COLO668 (cell line): Measurements from ENCODE around the gene ARHGAP9.
"Not testable (repeated sequence)": the region's sequence is repeated elsewhere in the genome, so short reads cannot be mapped to it uniquely, and the experiment has no call there.

Experiments
- DNase-seq: peaks from one replicate; lab custom pipeline; 2025; ENCODE audit not compliant: unreplicated experiment; lab: John Stamatoyannopoulos, UW

The ARHGAP9 gene

GRCh38 chr12:57441393-57441792 is 38.3 kb downstream of the ARHGAP9 start:
- not testable (repeated sequence) for DNase-seq

GRCh38 chr12:57439762-57440266 is 39.9 kb downstream of the ARHGAP9 start:
- no peak for DNase-seq

DNA sequence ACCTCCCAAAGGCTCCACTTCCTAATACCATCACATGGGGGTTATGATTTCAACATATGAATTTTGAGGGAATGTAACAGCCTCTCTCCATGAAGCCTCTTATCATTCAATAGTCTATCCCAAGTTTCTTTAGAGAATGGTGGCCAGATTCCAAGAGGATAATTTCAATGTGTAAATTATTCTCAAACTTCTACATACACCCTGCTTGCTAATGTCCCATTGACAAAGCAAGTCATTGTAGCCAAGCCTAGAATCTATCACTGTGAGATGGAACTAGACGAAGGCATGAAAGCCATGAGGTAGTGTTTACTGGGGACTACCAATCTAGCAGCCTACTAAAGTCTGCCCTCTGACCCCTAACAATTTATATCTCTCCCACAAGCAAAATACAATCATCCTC is 41.3 kb downstream of the ARHGAP9 start:
- no peak for DNase-seq

DNA sequence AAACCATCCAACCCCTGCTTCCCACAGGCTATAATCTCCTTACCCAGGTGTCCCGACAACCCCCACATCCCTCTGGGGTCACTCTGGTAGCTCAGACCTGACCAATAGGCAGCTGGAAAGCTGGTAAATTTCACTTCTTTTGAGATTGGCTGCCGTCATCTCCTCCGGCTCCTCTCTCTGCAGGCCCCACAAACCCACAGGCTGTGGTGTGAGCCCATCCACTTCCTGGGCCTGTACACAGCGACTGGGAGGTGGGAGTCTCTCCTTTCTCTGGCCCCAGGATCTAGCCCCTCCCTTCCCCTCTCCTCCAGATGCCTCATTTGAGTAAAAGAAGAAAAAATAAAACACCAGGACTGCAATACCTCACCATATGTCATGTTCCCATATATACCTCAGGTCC is 44.4 kb downstream of the ARHGAP9 start:
- no peak for DNase-seq

DNA sequence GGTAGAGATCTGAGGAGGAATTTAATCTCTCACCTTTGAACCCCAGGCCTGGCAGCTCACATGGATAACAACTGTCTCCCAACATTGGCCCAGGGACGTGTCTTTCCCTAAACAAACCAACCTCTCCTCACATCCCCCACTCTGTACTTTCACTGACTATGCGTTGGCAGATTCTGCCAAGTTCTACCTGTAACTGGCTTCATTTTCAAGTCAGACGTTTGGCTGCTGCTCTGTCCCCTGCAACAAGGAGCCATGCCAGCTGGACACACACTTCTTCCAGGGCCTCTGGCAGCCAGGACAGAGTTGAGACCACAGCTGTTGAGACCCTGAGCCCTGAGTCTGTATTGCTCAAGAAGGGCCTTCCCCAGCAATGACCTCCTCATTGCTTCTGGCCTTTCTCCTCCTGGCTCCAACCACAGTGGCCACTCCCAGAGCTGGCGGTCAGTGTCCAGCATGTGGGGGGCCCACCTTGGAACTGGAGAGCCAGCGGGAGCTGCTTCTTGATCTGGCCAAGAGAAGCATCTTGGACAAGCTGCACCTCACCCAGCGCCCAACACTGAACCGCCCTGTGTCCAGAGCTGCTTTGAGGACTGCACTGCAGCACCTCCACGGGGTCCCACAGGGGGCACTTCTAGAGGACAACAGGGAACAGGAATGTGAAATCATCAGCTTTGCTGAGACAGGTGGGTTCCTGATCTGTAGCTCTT is 45.0 kb downstream of the ARHGAP9 start, which contains the start of gene INHBC:
INHBC (plus strand) TSS at position 268 of the 707 bp plus-strand sequence; CDS start at position 371, 103 bp downstream.
- no peak for DNase-seq

DNA sequence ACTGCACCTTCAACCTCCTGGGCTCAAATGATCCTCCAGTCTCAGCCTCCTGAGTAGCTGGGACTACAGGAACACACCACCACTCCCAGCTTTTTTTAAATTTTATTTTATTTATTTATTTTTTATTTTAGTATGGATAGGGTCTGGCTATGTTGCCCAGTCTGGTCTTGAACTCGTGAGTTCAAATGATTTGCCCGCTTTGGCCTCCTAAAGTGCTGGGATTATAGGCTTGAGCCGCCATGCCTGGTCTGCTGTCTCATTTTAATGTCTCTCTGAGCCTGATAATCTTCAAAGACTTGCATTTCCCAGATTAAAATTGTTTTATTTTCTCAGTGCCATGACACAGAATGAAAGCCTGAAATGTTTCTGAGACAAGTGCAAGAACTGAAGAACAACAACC is 46.3 kb downstream of the ARHGAP9 start:
- DNase-seq, result no peak

DNA sequence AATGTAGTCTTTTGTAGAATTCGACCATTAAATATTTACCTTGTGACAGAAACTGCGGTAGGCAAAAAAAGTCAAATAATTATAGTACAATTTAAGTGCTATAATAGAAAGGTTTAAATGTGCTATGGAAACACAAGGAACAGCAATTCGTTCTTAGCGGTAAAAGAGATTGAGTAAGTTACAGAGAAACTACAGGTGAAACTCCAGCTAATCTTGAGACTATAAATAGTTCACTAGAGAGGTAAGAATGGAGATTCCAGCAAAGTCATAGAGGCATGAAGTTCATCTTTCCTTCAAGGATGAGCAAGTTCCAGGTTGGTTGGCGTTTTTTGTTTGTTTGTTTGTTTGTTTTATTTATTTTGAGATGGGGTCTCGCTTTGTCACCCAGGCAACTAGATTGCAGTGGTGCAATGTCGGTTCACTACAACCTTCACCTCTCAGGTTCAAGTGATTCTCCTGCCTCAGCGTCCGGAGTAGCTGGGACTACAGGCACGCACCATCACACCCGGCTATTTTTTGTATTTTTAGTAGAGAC is 47.9 kb downstream of the ARHGAP9 start:
- no peak for DNase-seq

- peak; percentile 93 for DNase-seq
These were observed 48.6 kb downstream of the ARHGAP9 start, which contains the start of gene R3HDM2 for GRCh38 chr12:57430931-57431566. TSS of gene R3HDM2 (minus strand) at chr12:57431043. CDS start at chr12:57310428, 120,615 bp downstream.

- peak; percentile 79 for DNase-seq
These were observed 49.3 kb downstream of the ARHGAP9 start for GRCh38 chr12:57430112-57430930.

GRCh38 chr12:57429473-57430111 is 50.1 kb downstream of the ARHGAP9 start:
- DNase-seq, result no peak

GRCh38 chr12:57428965-57429364 is 50.7 kb downstream of the ARHGAP9 start:
- no peak for DNase-seq

DNA sequence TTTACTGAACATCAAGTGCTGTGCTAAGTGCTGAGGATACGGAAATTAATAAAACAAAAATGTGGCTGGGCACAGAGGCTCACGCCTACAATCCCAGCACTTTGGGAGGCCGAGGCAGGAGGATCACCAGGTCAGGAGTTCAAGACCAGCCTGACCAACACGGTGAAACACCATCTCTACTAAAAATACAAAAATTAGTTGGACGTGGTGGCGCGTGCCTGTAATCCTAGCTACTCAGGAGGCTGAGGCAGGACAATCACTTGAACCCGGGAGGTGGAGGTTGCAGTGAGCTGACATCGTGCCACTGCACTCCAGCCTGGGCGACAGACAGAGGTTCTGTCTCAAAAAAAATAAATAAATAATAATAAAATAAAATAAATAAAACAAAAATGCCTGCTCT is 52.7 kb downstream of the ARHGAP9 start:
- DNase-seq, result not testable (repeated sequence)
